GM19438 (cell line): ENCODE results near the gene CHD1L.
"Not testable (repeated sequence)": the region's sequence is repeated elsewhere in the genome, so short reads cannot be mapped to it uniquely, and the experiment has no call there.

ENCODE experiments used
- ATAC-seq: cut with Tn5 transposase; IDR thresholded peaks from one replicate; pipeline ENCODE4 v1.9.1; 2021; ENCODE audit warnings: low read depth; ENCODE audit not compliant: unreplicated experiment

Gene CHD1L

DNA sequence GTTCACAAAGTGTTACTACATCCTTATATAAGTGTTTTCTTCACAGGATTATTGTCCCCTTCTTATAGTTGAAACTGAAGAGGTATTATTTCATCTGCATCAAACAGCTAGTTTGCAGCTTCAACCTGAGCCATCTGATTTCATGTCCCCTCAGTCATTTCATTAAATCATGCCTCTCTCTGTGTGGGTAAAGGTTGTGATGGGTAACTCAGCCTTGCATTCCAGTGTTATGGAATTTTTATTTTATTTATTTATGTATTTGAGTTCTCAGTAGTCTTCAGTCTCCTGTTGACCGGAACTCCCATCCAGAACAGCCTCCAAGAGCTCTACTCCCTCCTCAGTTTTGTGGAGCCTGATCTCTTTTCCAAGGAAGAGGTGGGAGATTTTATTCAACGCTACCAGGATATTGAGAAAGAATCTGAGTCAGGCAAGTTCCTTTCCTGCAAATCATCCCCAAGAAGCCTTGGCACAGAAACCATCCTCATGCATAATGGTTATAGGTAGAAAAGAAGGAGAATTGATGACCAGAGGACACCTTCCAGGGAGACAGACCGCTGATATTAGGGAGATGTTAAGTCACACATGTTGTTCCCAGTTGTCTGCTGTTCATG is 21.8 kb downstream of the CHD1L start:
- no peak for ATAC-seq

DNA sequence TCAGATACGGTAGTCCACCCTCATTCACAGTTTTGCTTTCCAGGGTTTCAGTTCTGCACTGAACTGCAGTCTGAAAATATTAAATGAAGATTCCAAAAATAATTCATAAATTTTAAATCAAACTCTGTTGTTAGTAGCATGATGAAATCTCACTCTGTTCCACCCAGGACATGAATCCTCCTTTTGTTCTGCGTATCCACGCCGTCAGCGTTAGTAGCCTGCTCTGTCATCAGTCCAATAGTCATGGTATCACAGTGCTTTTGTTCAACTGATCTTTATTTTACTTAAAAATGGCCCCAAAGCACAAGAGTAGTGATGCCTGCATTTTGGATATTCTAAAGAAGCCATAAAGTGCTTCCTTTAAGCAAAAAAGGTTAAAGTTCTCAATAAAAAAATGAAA is 23.9 kb downstream of the CHD1L start:
- no peak for ATAC-seq

DNA sequence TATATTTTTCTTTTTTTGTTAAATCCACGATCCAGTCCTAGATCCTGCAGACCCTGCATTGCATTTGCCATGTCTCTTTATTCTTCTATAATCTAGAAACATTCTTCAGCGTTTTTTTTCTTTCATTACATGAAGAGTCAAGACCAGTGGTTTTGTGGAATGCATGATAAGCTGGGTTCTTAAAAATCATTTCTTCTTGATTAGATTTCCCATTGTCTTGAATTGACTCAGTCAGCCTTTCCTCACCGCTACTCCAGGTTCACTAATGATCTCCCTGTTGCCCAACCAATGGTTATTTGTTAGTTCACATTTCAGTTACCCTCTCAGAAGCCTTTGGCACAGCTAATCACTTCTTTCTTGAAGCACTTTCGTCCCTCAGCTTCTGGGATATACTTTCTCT is 25.2 kb downstream of the CHD1L start:
- ATAC-seq = no peak

DNA sequence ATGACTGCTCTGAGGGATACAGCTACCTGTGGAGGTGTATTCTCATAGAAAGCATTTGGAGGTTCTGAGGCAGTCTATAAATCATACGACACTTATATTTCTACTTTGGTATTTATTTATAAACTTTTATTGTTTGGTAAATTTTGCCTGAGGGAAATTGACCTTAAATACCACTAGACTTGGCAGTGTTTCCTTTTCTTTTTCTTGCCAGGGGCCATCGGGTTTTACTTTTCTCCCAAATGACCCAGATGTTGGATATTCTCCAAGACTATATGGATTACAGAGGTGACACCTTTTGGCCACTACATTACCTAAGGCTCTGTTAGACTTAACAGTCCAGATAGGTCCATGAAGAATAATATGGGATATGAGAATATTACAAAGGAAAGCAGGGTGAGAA is 28.2 kb downstream of the CHD1L start:
- ATAC-seq = no peak

DNA sequence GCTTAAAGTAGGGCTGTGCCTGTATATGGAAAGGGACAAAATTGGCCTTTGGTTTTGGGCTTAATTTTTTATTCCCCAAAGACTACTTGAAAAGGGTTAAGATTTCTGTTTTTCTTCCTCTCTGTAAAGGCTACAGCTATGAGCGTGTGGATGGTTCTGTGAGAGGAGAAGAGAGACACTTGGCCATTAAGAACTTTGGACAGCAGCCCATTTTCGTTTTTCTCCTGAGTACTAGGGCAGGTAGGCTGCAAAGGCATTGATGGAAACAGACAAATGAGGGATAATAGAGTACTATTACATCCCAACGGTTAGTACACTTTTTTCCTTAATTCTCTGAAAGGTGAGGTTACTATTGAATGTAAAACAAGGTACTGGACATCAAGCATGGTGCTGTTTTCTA is 29.6 kb downstream of the CHD1L start:
- ATAC-seq = no peak

DNA sequence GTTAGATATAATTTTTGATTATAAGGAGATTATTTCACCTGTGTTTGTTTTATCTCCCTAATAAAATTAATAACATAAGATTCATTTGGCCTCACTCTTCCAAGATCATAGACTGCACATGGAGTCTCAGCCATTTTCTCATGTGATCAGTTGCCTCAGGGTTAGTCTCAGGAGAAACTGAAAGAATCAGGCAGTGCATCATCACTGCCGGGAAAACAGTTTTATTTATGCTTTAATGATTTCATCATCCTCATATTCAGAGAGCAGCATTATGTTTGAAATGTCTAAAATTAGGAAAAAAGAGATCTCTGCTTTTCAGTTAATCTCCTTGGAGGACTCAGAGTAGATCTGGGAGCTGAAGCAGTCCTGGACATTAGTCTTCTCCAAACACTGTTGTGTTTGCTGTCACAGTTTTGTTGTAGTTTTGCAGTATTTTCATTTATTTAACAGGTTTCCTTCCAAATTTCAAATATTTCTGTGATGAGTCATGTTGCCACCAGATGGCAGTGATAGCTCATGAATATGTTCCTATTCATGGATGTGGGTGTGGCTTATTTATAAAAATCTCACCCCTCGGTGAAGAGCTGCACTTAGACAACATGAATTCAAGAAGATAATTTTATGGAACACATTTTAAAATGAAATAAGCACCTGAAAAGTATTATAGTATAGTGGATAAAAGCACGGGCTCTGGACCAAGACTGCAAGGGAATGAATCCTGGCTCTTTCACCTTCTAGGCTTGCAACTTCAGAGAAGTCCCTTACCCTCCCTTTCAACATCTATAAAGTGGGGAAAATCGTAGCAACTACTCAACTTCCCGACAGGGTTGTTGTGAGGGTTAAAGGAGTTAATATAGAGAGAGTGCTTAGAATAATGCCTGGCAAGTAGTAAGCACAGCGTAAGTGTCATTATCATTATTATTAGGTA is 31.2 kb downstream of the CHD1L start:
- ATAC-seq = no peak

- no peak for ATAC-seq
Observed at GRCh38 chr1:147281950-147282349, 39.5 kb downstream of the CHD1L start.

DNA sequence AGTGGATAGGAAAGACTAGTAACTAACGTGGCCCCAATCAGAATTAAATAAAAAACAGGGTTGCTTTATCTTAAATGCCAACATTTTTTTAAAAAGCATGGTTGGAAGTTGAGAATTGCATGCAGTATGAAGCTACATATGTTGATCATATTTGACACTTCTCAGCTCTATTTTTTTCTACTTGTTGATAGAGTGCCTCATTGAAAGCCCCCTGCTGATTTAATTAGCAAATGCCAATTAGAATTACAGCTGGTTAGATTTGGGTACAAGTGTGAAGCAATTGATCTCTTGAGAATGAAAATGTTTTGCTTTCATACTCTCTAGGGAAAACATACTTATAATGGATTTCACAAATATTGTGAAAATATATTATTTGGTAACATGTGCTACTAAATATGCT is 40.5 kb downstream of the CHD1L start:
- ATAC-seq = no peak

- no peak for ATAC-seq
Observed at GRCh38 chr1:147287133-147287865, 44.8 kb downstream of the CHD1L start.

- ATAC-seq = no peak
Observed at GRCh38 chr1:147292012-147292411, 49.5 kb downstream of the CHD1L start.

GRCh38 chr1:147292631-147293251 is 50.3 kb downstream of the CHD1L start:
- no peak for ATAC-seq

- no peak for ATAC-seq
Observed at GRCh38 chr1:147297438-147297837, 55.0 kb downstream of the CHD1L start.

DNA sequence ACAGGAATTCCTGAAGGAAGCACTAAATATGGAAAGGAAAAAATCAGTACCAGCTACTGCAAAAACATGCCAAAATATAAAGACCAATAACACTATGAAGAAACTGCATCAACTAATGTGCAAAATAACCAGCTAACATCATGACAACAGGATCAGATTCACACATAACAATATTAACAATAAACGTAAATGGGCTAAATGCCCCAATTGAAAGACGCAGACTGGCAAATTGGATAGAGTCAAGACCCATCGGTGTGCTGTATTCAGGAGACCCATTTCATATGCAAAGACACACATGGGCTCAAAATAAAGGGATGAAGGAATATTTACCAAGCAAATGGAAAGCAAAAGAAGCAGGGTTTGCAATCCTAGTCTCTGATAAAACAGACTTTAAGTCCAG is 63.3 kb downstream of the CHD1L start:
- not testable (repeated sequence) for ATAC-seq

DNA sequence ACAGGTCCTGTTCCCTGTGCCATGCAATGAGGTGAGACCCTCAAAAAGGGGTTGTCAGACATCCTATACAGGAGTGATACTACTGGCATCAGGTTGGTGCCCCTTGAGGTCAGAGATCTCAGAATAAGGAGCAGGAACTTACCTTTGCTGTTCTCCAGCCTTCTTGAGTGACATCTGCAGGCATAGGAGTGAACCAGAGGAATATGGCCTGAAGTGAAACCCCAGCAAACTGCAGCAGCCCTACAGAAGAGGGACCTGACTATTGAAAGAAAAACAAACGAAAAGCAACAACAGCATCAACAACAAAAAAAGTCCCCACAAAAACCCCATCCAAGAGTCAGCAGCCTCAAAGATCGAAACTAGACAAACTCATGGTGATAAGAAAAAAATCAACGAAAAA is 74.5 kb downstream of the CHD1L start:
- ATAC-seq = no peak

- not testable (repeated sequence) for ATAC-seq
Observed at GRCh38 chr1:147326933-147327687, 84.6 kb downstream of the CHD1L start.

- ATAC-seq = no peak
Observed at GRCh38 chr1:147334292-147334691, 91.8 kb downstream of the CHD1L start.

- no peak for ATAC-seq
Observed at GRCh38 chr1:147336291-147336690, 93.8 kb downstream of the CHD1L start.

DNA sequence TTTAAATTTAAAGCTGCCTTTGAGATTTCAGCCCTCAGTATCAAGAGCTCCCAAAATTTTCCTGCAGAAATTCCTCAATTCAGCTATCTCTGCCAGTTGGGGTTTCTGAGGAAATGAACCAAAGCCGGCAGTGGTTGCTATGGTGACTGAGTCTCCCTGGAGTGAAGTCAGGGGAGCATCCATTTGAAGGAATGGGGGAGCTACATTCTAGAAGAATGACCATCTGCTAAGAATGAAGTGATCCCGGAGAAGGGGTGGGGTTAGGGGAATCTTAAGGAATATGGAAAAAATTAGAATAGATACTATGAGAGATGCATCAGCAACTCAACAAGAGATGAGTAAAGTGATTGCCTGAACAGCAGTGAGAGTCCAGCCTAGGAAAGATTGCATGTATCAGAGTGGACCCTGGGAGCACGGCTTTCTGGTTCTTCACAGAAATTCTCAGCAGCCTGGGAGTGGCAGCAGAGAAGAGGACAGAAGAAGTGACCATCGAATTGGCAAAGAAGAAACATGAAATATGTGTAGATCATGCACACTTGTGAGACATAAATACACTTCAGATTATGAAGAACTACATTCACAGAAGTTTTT is 94.7 kb downstream of the CHD1L start:
- no peak for ATAC-seq

GRCh38 chr1:147338571-147338970 is 96.1 kb downstream of the CHD1L start:
- no peak for ATAC-seq

- no peak for ATAC-seq
Observed at GRCh38 chr1:147341246-147341645, 98.8 kb downstream of the CHD1L start.
